Myocyte (in vitro differentiated cells): Measurements from ENCODE around the gene QRICH2. TPM values are rescaled to one million over a fixed set of nuclear protein-coding genes. Genes with fewer than 3 reads are reported as not detected.
A peak's percentile ranks its signal among the peaks of the same experiment; 100 is the strongest.

Source experiments
- DNase-seq: peaks from one replicate; pipeline ENCODE4 v3.0.0-alpha.2; 2012; ENCODE audit warnings: low read depth
- total RNA-seq: library from RNA; depleted of rRNA; stranded (reverse); fragments of >200 nt; gene quantifications from 2 replicates; pipeline ENCODE4 v1.2.3, GENCODE V29; 2014

QRICH2 gene
- total RNA-seq, 1 donor from 2014 or later: 1.7 TPM

GRCh38 chr17:76279742-76280287 lies 28.3 kb downstream of the QRICH2 start:
- no peak for DNase-seq

DNA sequence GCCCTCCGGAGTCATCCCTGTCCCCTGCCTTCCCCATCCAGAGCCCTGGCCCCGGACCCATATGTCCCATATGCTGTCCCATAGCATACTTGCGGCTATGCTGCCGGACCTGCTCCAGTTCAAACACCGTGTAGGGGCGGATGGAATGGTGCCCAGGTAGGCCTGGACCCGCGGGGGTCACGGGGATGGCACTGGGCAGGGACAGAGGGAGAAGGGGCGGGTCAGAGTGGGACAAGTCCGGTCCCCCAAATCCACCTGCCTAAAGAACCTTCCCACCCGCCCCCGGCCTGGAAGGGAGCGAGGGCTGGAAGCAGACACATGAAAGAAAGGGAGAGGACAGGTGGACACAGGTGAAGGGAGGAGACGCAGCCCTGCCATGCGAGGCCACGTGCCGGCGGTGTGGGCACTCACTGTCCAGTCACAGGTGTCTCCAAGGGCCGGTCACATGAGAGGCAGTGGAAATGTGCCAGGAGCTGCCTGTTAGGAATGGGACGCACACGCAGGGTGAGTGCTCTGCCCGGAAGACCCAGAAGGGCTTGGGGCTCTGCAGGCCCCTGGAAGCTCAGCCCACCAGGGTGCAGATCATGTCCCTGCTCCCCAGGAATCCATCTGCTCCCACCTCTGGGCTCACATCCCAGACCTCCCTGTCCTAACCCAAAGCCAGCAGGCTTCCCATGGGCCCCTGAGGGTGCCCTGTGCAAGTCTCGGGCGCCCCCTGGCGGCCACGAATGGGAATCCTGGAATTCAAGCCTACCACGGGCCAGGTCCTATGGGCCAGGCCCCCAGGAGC lies 28.9 kb downstream of the QRICH2 start:
- DNase-seq: peak; percentile 81

DNA sequence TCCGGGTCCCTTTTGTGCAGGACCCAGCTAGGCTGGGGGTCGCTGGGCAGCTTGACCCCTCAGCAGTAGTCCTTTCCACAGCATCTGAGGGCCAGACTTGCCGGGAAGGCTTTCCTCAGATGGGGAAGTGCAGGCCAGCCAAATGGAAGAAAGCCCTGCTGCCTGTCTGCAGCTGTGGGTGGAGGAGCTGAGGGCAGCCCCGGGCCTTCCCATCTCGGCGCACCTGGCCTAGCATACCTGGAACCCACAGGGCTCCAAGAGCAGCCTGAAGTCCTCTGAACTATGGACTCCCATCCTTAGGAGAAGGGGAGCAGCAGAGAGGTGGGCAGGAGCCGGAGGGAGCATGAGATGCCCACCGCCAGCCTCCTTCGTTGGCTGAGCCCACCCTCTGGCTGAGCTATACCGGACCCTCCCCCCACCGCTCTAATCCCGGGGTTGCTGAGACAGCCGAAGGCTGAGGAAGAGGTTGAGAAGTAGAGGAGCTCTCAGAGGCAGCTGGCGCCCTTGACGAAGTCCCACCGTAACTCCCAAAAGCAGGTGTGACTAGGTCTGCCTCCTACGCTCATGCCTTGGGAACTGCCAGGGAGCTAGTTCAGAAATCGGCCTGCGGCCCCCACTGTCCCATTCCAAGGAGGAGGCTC lies 29.7 kb downstream of the QRICH2 start:
- no peak for DNase-seq

DNA sequence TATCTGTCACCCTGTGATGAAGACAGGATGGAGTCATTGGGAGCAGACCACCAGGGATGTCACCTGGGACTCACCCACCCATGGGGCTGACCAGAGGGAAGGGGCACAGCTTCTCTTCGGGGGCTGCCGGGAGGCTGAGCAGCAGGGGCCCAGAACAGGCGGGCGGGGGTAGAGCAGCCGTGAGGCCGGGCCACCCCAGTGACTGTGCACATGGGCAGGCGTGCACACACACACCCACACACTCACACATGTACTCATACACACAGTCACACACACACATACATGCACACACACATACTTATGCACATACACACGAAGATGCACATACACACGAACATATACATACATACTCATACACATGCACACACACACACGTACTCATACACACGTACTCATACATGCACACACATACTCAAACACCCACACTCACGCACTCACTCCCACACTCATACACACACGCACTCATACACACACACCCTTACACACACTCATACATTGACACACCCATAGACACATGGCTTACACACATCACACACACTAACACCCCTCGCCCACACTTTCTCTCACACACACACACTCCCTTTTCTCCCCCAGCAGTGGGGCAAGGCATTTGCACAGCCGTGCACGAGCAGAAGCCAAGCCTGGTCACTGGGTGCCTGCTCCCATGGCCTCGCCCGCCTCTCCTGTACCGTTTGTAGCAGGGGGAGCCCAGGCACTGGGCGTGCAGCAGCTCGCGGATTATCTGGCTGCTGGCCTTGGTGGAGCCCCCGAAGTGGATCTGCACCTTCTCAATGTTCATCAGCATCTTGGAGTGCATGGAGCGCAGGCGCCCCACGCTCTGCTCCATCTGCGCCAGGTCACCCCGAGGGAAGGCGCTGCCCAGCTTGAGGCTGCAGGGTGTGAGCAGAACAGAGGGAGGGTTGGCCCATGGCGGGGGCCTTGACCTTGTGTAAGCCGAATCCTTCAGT lies 30.5 kb downstream of the QRICH2 start:
- no peak for DNase-seq

DNA sequence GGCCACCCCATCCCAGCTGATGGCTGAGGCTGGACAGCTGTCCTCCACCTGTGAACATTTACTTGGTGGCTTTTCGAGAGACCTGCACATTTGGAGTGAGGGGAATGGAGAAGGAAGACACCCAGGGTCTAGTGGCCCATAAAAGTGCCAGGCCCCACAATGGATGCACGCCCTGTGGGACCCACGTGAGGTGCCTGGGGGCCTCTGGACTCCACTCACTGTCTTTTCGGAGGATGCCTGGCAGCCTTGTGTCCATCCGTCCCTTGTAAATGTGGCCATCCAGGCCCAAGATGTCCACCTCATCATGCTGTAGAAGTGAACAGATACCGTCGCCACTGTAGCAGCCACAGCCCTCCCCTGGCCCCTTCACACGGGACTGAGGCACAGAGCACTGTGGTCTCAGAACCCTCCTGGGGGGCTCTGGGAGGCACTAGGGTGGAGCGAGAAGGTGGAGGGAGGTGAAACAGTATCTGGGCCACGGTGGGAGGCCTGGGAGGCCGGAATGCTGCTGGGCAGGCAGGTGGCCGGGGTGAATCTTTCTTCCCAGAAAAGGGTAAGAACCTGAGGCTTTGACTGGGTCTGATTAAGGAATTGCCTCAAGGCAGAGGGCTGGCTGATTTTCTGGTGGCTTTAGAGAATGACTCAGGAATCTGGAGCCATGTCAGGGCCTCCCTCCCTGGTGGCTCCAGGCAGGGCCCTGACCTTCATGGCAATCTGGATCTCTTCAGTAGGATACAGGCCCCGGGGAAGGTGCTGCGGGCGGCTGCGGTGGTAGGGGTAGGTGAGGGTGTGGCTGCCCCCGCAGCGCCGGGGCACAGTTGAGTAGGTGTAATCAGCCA lies 31.4 kb downstream of the QRICH2 start:
- DNase-seq: peak; percentile 31

DNA sequence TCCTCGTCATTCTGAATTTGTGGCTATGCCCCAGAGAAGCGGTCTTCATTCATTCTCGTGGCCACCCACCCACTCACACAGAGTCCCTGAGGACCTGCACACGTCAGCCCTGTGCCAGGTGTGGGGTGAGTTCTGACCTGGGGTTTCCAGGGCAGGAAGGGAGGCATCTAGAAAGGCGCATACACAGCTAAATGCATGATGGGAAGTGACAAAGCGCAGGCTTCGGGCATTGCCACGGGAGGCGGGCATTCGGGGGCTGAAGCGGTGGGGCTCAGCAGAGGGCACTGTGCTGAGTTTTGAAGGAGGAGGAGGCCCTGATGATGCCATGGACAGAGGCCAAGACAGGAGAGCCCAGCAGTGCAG lies 32.0 kb downstream of the QRICH2 start:
- DNase-seq: no peak

DNA sequence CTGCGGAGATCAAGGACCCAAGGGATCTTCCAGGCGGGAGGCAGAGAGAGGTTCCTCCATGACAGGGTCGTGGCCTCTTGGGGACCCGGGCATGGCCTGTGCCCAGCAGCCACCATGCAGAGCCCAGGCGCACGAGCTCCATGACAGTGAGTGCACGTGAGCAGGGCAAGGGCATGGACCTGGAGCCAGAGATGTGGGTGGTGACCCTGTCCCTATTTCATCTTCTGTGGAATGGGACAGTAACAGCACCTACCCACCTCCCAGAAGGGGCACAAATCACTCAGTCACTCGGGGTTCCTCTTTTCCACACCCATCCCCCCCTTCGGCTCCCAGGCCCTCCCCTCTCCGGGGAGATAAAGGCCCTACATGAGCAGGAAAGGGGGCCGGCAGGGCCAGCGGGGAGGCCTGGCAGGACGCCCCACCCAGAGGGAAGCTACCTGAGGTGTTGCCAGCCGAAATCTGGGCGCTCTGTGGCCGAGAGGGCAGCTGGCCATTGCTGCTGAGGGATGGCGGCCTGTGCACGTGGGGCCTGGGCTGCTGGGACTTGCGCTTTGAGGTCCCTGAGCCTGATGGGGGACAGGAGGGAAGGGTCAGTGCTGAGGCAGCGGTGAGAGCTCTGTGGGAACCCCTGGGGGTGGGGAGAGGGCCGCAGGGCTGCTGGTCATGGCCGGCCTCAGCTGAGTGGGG lies 32.6 kb downstream of the QRICH2 start:
- DNase-seq: no peak

- no peak for DNase-seq
These were observed 33.7 kb downstream of the QRICH2 start for GRCh38 chr17:76274112-76274956.

DNA sequence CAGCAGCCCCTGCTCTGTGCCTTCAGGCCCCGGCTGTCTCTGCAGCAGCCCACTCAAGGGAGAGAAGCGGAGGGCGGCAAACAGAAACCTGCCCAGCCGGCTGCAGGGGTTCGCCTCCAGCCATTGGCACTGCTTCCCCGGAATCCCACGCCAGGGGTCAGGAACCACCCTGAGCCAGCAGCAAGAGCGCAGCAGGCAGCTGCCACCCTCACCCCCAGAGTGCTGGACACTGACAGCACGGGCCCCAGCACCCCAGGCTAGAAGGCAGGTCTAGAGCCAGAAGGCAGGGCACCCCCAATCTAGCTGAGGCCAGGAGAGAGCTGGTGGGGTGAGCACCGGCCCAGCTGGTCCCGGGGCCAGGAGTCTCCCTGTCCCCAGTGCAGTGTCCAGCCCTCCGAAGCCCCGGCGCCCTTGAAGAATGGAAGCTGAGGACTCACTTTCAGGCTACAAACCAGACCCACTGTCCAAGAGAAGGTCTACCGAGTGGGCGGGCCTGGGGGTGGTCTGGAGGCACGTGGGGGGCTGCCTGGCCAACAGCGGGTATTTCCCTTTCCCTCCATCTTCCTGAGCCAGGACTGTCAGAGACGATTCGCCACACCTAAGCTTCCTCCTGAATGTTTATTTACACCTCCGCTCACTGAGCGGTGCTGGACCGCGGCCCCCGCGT lies 34.5 kb downstream of the QRICH2 start:
- no peak for DNase-seq

DNA sequence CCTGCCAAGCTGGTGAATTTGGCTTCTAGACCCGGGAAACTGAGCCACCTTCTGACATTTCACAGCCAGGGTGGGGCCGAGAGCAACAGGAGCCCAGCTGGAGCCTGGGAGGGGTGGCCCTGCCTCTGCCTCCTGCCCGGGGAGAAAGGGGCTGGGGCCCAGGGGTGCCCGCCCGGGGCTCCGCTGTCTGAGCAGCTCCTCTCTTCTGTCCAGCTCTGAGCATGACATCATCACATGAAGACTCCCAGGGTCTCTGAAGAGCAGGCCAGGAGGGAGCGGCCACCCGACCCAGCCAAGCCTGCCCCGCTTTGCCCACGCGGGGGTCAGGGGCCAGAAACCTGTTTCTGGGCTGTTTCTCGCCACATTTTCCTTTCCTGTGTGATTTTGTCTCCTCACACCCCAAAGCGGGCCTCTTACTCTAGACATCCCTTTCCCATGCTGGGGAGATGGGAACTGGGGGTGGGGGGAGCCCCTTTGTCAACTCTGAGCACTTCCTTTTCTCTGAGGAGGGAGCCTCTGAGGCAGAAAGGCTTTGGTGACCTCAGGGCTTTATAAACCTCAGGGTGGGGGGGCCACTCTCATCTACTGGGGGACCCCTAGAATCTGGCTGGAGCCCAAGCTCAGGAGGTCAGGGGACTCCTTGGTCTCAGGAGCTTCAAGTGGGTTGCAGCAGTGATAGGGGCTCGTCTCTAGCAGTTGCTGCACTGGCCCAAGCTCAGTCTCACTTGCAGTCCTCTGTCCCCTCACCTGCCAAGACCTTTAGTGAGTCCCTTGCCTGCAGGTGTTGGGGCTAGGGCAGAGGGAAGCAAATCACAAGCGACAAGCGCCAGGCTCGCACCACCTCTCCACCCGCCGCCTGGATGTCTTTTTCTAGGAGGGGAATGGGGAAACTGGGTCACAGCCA lies 35.3 kb downstream of the QRICH2 start:
- DNase-seq: no peak

- DNase-seq: no peak
These were observed 36.2 kb downstream of the QRICH2 start for GRCh38 chr17:76271669-76272540.

DNA sequence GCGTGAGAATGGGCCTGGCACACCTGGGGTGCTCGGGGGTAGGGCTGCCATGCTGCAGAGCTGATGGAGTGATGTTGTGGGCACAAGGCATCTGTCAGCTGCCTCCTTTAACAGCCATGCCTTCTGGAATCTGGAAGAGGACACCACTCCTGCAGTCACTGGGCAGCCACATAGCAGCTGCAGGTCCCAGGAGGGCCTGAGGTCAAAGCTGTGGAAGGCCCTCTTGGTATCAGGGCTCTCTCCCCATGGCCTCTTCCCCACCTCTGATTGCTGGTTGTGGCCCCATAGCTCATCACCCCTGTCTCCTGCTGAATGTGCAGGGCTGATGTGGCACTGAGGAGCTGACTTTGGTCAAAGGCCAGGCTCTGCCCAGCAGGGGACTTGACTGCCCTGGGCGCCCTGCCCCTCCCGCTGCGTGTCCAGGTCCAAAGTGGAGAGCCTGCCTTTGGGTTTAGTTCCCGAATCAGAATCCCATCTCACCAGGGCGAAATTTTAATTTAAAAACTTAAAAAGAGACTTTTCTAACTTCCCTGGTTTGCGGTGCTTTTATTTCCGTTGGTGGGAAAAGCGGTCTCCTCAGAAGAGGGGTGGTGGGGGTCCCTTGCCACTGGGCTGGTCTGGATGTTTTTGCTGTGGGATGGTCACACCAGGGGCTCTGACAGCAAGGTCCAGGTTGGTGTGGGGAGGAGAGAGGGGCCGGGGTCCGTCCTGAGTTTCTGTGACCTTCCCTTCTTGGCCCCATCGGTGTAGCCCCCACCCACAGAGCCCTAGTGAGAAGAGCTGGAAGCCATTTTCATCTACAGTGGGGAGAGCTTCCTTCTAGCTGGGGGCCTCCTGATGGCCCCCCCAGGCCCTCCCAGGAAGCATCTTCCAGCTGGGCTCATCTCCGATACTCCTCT lies 37.1 kb downstream of the QRICH2 start:
- DNase-seq: peak; percentile 96

DNA sequence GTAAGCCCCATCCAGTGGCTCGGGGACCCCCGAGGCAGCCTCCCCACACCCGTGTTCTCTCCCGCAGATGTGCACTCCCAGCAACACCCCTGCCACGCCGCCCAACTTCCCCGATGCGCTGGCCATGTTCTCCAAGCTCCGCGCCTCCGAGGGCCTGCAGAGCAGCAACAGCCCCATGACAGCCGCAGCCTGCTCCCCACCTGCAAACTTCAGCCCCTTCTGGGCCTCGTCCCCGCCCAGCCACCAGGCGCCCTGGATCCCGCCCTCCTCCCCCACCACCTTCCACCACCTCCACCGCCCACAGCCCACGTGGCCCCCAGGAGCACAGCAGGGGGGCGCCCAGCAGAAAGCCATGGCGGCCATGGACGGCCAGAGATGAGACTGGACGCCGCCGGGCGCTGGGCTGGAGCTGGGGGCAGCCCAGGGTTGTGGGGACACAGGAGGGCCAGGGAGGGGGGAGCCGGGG lies 37.9 kb downstream of the QRICH2 start:
- DNase-seq: no peak

GRCh38 chr17:76268991-76269981 lies 38.8 kb downstream of the QRICH2 start:
- DNase-seq: peak; percentile 83
